B cell (primary cell): ENCODE measurements around the gene TGFBR3. TPM values are rescaled to one million over a fixed set of nuclear protein-coding genes. Genes with fewer than 3 reads are reported as not detected.

Experiments
- ATAC-seq: fragments of 200-7000 bp; cut with Tn5 transposase; one replicate; pipeline ENCODE4 v1.10.0; 2021; ENCODE audit warnings: low read depth, mild to moderate bottlenecking, moderate number of reproducible peaks, moderate library complexity
- CTCF ChIA-PET: fragments of 350-600 bp; sonication (Branson Sonifier 250); formaldehyde crosslinking; loops from one replicate; lab custom pipeline; 2021; ENCODE audit warnings: antibody characterized with exemption, inconsistent platforms; lab: Charles Lee
- POLR2A ChIA-PET: fragments of 350-600 bp; sonication (Branson Sonifier 250); formaldehyde crosslinking; loops from one replicate; lab custom pipeline; 2021; ENCODE audit warnings: antibody characterized with exemption; lab: Charles Lee
- DNase-seq: peaks from one replicate; pipeline ENCODE4 v3.0.0; 2013
- H2AFZ ChIP-seq: 2 replicates; pipeline ENCODE4 v1.6.1; 2012; ENCODE audit warnings: mild to moderate bottlenecking, low read depth, low read length; ENCODE audit not compliant: insufficient read depth, poor library complexity, severe bottlenecking
- H3K27ac ChIP-seq, 2 donors: 1 replicate in 1 of 2; 2 replicates in 1 of 2; pipeline ENCODE4 v1.5.1; 2012 to 2013; ENCODE audit warnings: low read length in 2 of 2, mild to moderate bottlenecking in 2 of 2, moderate library complexity in 1 of 2
- H3K27me3 ChIP-seq, 4 experiments: fragments of 200-600 bp in 1 of 4; sonication (generic) in 1 of 4; replicated peaks in 1 of 4; 1 replicate in 2 of 4; 2 replicates in 2 of 4; pipeline versions ENCODE4 v1.6.1 to v1.7.0; 2013 to 2016; ENCODE audit warnings: low read length in 3 of 4, mild to moderate bottlenecking in 2 of 4, mixed read lengths in 1 of 4, moderate library complexity in 1 of 4; ENCODE audit not compliant: insufficient read depth in 4 of 4, control insufficient read depth in 3 of 4; ENCODE audit errors: control extremely low read depth in 1 of 4
- H3K36me3 ChIP-seq, 2 experiments: replicated peaks in 1 of 2; 1 replicate in 1 of 2; 2 replicates in 1 of 2; pipeline versions ENCODE4 v1.6.1 to v1.7.1; 2013; ENCODE audit warnings: low read length in 1 of 2; ENCODE audit not compliant: insufficient read depth in 2 of 2, control insufficient read depth in 1 of 2; ENCODE audit errors: control extremely low read depth in 1 of 2, extremely low read depth in 1 of 2
- H3K4me1 ChIP-seq, 2 donors: fragments of 200-600 bp in 1 of 2; sonication (generic) in 1 of 2; 1 replicate in 1 of 2; 2 replicates in 1 of 2; pipeline versions ENCODE4 v1.5.1 to v1.6.1; 2013 to 2017; ENCODE audit warnings: low read length in 2 of 2; ENCODE audit not compliant: control insufficient read depth in 2 of 2, insufficient read depth in 2 of 2
- H3K4me2 ChIP-seq: replicated peaks from 2 replicates; pipeline ENCODE3; 2012; ENCODE audit warnings: mild to moderate bottlenecking, low read depth, low read length; ENCODE audit not compliant: poor library complexity, severe bottlenecking
- H3K4me3 ChIP-seq, 5 experiments: fragments of 200-600 bp in 1 of 5; sonication (generic) in 1 of 5; 1 replicate in 3 of 5; 2 replicates in 2 of 5; pipeline versions ENCODE4 v1.5.1 to v1.7.0; 2011 to 2016; ENCODE audit warnings: low read length in 4 of 5, mild to moderate bottlenecking in 4 of 5, low read depth in 2 of 5, control low read depth in 1 of 5, moderate library complexity in 1 of 5; ENCODE audit not compliant: insufficient read depth in 1 of 5; ENCODE audit errors: control extremely low read depth in 1 of 5, extremely low read depth in 1 of 5
- H3K79me2 ChIP-seq: fragments of 200-600 bp; sonication (generic); one replicate; pipeline ENCODE4 v1.6.0; 2016; ENCODE audit warnings: low read length; ENCODE audit not compliant: control insufficient read depth, insufficient read depth
- H3K9ac ChIP-seq: fragments of 200-600 bp; sonication (generic); 2 replicates; pipeline ENCODE4 v1.6.1; 2017; ENCODE audit warnings: mild to moderate bottlenecking, low read length, moderate library complexity
- H3K9me3 ChIP-seq, 3 donors: one replicate each; pipeline versions ENCODE4 v1.6.1 to v1.7.1; 2013; ENCODE audit warnings: low read length in 2 of 3; ENCODE audit not compliant: control insufficient read depth in 2 of 3, insufficient read depth in 1 of 3; ENCODE audit errors: control extremely low read depth in 1 of 3
- H4K20me1 ChIP-seq: 2 replicates; pipeline ENCODE4 v1.6.0; 2012; ENCODE audit warnings: mild to moderate bottlenecking, low read length; ENCODE audit not compliant: insufficient read depth, control insufficient read depth, poor library complexity, severe bottlenecking
- H3K27ac Mint-ChIP-seq: one replicate; pipeline ENCODE4 v1.8.0; 2021; ENCODE audit warnings: mixed read lengths
- H3K27me3 Mint-ChIP-seq: one replicate; pipeline ENCODE4 v1.8.0; 2021; ENCODE audit warnings: mixed read lengths
- H3K4me1 Mint-ChIP-seq: one replicate; pipeline ENCODE4 v1.8.0; 2021; ENCODE audit warnings: mixed read lengths
- H3K4me3 Mint-ChIP-seq: one replicate; pipeline ENCODE4 v1.8.0; 2021; ENCODE audit warnings: mixed read lengths
- H3K9me3 Mint-ChIP-seq: one replicate; pipeline ENCODE4 v1.8.0; 2022; ENCODE audit warnings: mixed read lengths; ENCODE audit not compliant: insufficient read depth
- CTCF ChIP-seq: fragments of 200-600 bp; IDR thresholded peaks from one replicate; pipeline ENCODE4 v1.8.0; 2022; ENCODE audit warnings: antibody characterized with exemption, mild to moderate bottlenecking
- EZH2 ChIP-seq: IDR thresholded peaks from 2 replicates; pipeline ENCODE4 v1.6.1; 2012; ENCODE audit warnings: borderline replicate concordance, low read depth, mild to moderate bottlenecking, moderate library complexity, low read length; ENCODE audit not compliant: insufficient read depth, poor library complexity, severe bottlenecking
- WGBS: methylation state at CpG from one replicate; pipeline ENCODE4 v1.1.5; 2013; ENCODE audit warnings: missing lambda C conversion rate; ENCODE audit not compliant: insufficient coverage; 5-methylcytosine and 5-hydroxymethylcytosine counted together
- intact Hi-C: fragments of 100-400 bp; cut with micrococcal nuclease; formaldehyde crosslinking; loops from one replicate; pipeline ENCODE4 v1.10.0; 2022
- polyA plus RNA-seq: library from polyadenylated mRNA; depleted of rRNA; stranded (reverse); fragments of >200 nt; gene quantifications from 2 replicates; pipeline ENCODE4 v1.2.3, GENCODE V29; 2012
- total RNA-seq, 2 donors: library from RNA; stranded (reverse); fragments of 120-200 nt in 1 of 2; gene quantifications; 1 replicate in 1 of 2; 2 replicates in 1 of 2; pipeline versions ENCODE4 v1.2.3 to v1.2.4, GENCODE V29; 2013 to 2022

The TGFBR3 gene
- total and polyA plus RNA-seq, 2 donors (not counting 1 experiment from before 2014, with no cell fraction given) = 0.10 to 0.12 TPM

DNA sequence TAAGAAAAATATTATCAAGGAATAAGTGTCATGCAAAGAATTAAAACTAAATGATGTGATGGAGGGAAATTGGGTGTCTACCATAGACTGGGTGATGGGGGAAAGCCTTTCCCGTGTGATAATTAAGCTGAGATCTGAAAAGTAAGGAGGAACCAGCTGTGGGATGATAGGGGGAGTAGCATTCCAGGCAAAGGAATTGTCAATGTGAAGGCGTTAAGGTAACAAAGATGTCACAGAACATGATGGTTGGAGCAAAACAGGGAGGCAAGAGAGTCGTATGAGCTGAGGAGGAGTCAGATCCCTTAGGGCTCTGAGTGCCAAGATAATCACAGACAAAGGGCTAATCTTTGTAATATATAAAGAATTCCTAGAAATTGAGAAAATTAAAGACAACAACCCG, 215.2 kb downstream of the TGFBR3 start:
- H3K4me2 ChIP-seq = no peak overlapping the region
- 91% methylated on average over 2 of the region's 4 CpGs for WGBS
- no peak overlapping the region for H3K4me3 ChIP-seq
- ChIA-PET CTCF (no interaction called here), POLR2A (no interaction called here)
- intact Hi-C loops = no loop called here
- H3K9ac ChIP-seq = no peak overlapping the region
- no peaks in the 10 kb centered on the region for H3K4me1 ChIP-seq
- H4K20me1 ChIP-seq = no peaks in the 10 kb centered on the region
- Mint-ChIP-seq H3K4me1 (no peaks in the 10 kb centered on the region), H3K9me3 (no peaks in the 10 kb centered on the region), H3K27me3 (peaks cover 4% of the 10 kb centered on the region), H3K27ac (no peak overlapping the region), H3K4me3 (no peak overlapping the region)
- H3K36me3 ChIP-seq = no peaks in the 10 kb centered on the region
- H3K9me3 ChIP-seq = peaks cover 0 to 5% (median 0%) of the 10 kb centered on the region in 3 donors
- ATAC-seq (no peak), DNase-seq (no peak)
- no peaks in the 10 kb centered on the region for H3K79me2 ChIP-seq
- no peak overlapping the region for H3K27ac ChIP-seq
- TF ChIP-seq CTCF (no peak), EZH2 (no peak)
- no peak overlapping the region for H2AFZ ChIP-seq
- H3K27me3 ChIP-seq = no peaks in the 10 kb centered on the region

DNA sequence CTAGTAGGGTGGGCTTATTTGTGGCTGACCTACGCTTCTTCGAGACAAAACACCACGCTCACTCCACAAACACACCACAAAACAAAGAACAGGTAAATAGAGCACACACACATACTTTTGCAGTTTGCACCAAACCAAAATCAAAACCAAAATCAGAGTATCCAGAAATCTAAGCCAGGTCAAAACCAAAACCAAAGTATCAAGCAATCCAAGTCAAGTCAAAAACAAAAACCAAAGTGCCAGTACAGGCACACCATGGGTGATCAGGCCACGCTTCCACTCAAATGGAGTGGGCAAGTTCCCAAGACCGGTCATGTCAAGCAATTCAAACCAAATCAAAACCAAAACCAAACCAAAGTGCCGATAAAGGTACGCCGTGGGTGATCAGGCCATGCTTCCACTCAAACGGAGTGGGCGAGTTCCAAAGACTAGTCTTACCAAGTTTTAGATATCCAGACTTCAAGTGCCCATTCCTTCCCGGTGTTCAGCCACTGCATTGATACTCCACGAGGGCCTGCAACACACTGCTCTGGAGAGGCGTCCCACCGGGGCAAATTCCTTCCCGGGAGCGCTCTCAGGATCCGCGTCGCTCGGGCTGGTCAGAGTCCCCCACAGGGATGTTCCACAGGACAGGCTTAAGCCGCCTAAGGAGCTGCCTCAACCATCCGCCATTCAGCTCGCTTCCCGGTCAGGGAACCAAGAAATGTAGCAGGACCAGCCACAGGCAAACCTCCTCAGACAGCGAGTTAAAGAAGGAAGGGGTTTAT, 216.2 kb downstream of the TGFBR3 start:
- CTCF ChIA-PET = no interaction called here
- WGBS = 95% methylated on average over 25 of the region's 25 CpGs

More for the DNA sequence above, 216.2 kb downstream of the TGFBR3 start:
- Mint-ChIP-seq H3K4me1 (no peaks in the 10 kb centered on the region), H3K9me3 (no peaks in the 10 kb centered on the region), H3K4me3 (no peak overlapping the region), H3K27ac (no peak overlapping the region), H3K27me3 (peaks cover 4% of the 10 kb centered on the region)
- DNase-seq (no peak), ATAC-seq (no peak)
- H3K4me2 ChIP-seq = no peak overlapping the region
- no peaks in the 10 kb centered on the region for H3K36me3 ChIP-seq
- intact Hi-C loops = no loop called here
- no peaks in the 10 kb centered on the region for H4K20me1 ChIP-seq
- H3K9ac ChIP-seq = no peak overlapping the region
- H3K27me3 ChIP-seq = no peaks in the 10 kb centered on the region
- POLR2A ChIA-PET = no interaction called here
- TF ChIP-seq CTCF (no peak), EZH2 (no peak)
- H3K27ac ChIP-seq = no peak overlapping the region
- H3K4me3 ChIP-seq = no peak overlapping the region
- peaks cover 0 to 5% (median 0%) of the 10 kb centered on the region in 3 donors for H3K9me3 ChIP-seq
- H3K4me1 ChIP-seq = no peaks in the 10 kb centered on the region
- H2AFZ ChIP-seq = no peak overlapping the region
- no peaks in the 10 kb centered on the region for H3K79me2 ChIP-seq
